Measurements from ENCODE around the gene VWA8.
"Not testable (repeated sequence)": the region's sequence is repeated elsewhere in the genome, so short reads cannot be mapped to it uniquely, and the experiment has no call there.

VWA8 gene

GRCh38 chr13:41919031-41919740 lies 41.7 kb downstream of the VWA8 start:
- no peak for DNase-seq

GRCh38 chr13:41917641-41918040 lies 43.3 kb downstream of the VWA8 start:
- DNase-seq = no peak

- no peak for DNase-seq
Observed at GRCh38 chr13:41916173-41916954, 44.5 kb downstream of the VWA8 start.

- no peak for DNase-seq
Observed at GRCh38 chr13:41915081-41915480, 45.8 kb downstream of the VWA8 start.

DNA sequence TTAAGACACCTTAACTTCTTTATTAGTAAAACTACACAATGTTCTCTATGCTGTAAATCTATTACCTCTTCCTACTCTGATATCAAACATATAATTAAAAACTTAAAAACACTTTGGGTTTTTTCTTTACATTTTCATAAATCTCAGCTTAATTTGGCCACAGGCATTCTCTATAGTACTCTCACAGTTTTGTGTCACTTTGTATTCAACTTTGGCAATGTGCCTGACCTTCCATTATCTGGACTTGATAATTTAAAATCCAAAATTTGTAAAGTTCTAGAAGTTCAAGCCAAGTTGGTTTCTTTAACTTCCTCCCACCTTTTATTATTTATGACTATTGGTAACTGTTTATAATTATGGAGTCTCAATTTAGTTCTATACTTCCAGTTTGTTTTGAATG lies 46.4 kb downstream of the VWA8 start:
- no peak for DNase-seq

- no peak for DNase-seq
Observed at GRCh38 chr13:41909506-41909905, 51.4 kb downstream of the VWA8 start.

DNA sequence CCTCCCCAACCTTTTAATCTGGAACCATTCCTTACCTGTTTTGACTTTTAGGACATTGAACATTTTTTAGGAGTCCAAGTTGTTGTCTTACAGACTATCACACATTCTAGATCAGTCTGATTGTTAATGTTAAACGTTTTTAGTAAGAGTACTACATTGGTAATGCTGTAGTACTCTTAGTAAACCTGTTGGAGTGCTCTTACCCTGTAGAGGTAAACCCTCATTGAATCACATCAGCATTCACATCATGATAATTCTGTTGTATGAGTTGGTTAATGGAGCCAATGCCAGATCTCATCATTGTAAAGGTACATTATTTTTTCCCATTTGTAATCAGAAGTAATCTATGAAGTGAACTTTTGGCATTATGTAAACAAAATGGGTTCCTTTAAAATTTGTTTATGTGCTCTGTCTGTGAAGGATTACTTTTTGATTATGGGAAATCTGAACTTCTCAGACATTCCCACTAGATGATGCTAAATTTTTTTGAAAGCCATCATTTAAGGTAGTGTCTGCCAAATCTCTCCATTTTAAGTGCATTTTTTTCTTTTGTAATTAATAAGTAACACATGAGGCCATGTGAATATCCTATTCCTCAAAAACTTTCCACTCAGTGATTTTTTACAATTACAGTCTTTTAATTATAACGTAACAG lies 55.2 kb downstream of the VWA8 start:
- no peak for DNase-seq

DNA sequence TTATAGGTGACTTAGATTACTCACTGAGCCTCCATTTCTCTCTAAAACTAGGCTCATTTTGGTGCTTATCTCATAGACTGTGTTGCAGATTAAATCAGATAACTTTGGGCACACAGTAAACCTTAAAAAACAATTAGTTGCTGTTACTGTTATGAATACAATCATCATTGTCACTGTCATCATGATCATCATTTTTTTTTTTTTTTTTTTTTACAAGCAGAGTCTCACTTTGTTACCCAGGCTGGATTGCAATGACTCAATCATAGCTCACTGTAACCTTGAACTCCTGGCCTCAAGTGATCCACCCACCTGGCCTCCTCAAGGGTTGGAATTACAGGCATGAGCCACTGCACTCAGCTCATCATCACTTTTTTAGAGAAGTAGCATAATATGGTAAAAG lies 60.0 kb downstream of the VWA8 start:
- no peak for DNase-seq

DNA sequence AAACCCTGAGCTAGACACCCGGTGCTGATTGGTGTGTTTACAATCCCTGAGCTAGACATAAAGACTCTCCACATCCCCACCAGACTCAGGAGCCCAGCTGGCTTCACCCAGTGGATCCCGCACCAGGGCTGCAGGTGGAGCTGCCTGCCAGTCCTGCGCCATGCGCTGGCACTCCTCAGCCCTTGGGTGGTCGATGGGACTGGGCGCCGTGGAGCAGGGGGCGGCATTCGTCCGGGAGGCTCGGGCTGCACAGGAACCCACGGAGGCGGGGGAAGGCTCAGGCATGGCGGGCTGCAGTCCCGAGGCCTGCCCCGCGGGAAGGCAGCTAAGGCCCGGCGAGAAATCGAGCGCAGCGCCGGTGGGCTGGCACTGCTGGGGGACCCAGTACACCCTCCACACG lies 62.5 kb downstream of the VWA8 start:
- DNase-seq = not testable (repeated sequence)

DNA sequence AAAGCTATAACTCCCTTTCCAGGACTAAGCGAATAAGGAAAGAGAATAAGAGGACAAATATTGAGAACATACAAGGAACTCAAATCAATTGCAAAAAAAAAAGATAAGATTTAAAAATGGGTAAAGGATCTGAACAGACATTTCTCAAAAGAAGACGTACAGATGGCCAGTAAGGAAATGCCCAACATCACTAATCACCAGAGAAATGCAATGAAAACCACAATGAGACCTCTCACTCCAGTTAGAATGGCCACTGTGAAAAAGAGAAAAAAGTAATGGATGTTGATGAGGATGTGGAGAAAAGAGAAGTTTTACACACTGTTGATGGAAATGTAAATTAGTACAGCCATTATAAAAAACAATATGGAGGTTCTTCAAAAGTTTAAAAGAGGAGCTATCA lies 63.8 kb downstream of the VWA8 start:
- no peak for DNase-seq

DNA sequence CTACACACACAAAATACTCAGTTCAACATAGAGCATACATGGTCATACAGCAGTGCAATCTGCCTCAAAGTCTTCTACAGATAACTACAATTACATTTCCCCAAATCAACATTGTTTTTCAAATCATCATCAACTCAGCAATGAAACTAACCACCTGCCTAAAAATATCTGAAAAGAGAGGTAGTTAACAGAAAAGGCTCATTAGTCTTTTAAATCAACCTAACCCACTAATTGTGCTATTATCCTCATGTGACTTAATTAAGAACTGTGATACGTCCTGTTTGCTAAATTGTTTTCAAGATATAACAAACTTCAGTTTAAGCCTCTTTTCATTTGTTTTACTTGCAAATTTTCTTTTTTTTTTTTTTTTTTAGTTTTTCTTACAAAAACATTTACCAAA lies 65.4 kb downstream of the VWA8 start:
- no peak for DNase-seq

GRCh38 chr13:41891119-41891518 lies 69.8 kb downstream of the VWA8 start:
- no peak for DNase-seq

- no peak for DNase-seq
Observed at GRCh38 chr13:41883147-41883546, 77.8 kb downstream of the VWA8 start.

DNA sequence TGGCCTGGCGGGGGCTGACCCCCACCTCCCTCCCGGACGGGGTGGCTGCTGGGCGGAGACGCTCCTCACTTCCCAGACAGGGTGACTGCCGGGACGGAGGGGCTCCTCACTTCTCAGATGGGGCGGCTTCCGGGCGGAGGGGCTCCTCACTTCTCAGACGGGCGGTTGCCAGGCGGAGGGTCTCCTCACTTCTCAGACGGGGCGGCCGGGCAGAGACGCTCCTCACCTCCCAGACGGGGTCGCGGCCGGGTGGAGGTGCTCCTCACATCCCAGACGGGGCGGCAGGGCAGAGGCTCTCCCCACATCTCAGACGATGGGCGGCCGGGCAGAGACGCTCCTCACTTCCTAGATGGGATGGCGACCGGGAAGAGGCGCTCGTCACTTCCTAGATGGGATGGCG lies 79.0 kb downstream of the VWA8 start:
- not testable (repeated sequence) for DNase-seq

GRCh38 chr13:41880966-41881365 lies 79.9 kb downstream of the VWA8 start:
- DNase-seq = no peak

DNA sequence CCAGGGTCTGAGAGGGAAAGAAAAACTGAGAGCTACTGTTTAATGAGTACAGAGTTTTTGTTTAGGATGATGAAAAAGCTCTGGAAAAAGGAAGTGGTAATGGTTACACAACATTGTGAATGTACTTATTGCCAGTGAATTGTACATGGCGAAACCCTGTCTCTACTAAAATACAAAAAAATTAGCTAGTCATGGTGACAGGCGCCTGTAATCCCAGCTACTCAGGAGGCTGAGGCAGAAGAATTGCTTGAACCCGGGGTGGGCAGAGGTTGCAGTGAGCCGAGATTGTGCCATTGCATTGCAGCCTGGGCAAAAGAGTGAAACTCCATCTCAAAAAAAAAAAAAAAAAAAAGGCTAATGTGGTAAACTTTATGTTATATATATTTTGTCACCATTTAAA lies 96.3 kb downstream of the VWA8 start:
- no peak for DNase-seq

DNA sequence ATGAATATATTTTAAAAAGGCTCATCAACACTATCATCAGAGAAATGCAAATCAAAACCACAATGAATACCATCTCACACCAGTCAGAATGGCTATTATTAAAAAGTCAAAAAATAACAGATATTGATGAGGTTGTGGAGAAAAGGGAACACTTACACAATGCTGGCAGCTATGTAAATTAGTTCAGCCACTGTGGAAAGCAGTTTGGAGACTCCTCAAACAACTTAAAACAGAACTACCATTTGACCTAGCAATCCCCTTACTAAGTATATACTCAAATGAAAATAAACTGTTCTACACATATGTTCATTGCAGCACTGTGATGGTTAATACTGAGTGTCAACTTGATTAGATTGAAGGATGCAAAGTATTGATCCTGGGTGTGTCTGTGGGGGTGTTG lies 98.2 kb downstream of the VWA8 start:
- DNase-seq = not testable (repeated sequence)

DNA sequence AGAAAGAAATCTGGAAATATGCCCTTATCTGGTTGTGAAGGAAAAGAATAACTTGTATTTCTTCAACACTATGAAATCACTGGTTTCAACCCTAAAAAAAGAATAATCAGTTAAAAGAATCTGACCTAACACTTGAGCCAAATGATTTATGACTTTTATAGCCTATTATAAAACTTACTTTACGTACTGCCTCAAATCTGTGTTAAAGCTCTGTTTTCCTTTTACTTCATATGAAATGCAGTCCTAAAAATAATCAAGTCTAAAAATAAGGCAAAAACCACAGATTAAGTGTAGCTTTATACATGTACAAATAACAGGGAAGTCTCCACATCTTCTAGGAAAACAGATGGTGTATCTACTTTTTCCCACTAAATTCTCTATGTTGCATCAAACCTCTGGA lies 101.3 kb downstream of the VWA8 start:
- DNase-seq = no peak

GRCh38 chr13:41858780-41859179 lies 102.1 kb downstream of the VWA8 start:
- DNase-seq = no peak

GRCh38 chr13:41854758-41855157 lies 106.2 kb downstream of the VWA8 start:
- DNase-seq = no peak

DNA sequence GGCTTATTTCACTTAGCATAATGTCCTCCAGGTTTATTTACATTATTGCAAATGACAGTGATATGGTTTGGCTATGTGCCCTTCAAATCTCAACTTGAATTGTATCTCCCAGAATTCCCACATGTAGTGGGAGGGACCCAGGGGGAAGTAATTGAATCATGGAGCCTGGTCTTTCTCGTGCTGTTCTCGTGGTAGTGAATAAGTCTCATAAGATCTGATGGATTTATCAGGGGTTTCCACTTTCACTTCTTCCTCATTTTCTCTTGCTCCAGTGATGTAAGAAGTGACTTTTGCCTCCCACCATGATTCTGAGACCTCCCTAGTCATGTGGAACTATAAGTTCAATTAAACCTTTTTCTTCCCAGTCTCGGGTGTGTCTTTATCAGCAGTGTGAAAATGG lies 109.6 kb downstream of the VWA8 start:
- no peak for DNase-seq

GRCh38 chr13:41848435-41849255 lies 112.3 kb downstream of the VWA8 start:
- DNase-seq = no peak

GRCh38 chr13:41847216-41847615 lies 113.7 kb downstream of the VWA8 start:
- no peak for DNase-seq
